GM12878 (cell line): ENCODE measurements around the gene DMP1. TPM values are rescaled to one million over a fixed set of nuclear protein-coding genes. Genes with fewer than 3 reads are reported as not detected.

ENCODE experiments used
- ATAC-seq: fragments of 200-7000 bp; cut with Tn5 transposase; 3 replicates; pipeline ENCODE4 v1.9.1; 2020; ENCODE audit warnings: mild to moderate bottlenecking, moderate library complexity
- BruUV-seq: library from RNA; stranded (reverse); fragments of 400-500 nt; replicated peaks from 2 replicates; lab custom pipeline; 2021; lab: Mats Ljungman, UMichigan
- CTCF ChIA-PET: fragments of 300-600 bp; sonication (Branson Sonifier 250); formaldehyde crosslinking; extraction: SDS; loops from one replicate; lab custom pipeline; 2021; ENCODE audit warnings: inconsistent platforms; lab: Yijun Ruan, JAX
- POLR2A ChIA-PET: fragments of 350-600 bp; formaldehyde crosslinking; extraction: SDS; loops from one replicate; lab custom pipeline; 2021; ENCODE audit warnings: inconsistent platforms; lab: Charles Lee
- RAD21 ChIA-PET: fragments of 300-600 bp; sonication (Branson Sonifier 250); formaldehyde crosslinking; loops from one replicate; lab custom pipeline; 2023; ENCODE audit warnings: antibody characterized with exemption; ENCODE audit not compliant: unreplicated experiment; lab: Charles Lee
- SMC1A ChIA-PET: fragments of 300-600 bp; sonication (Branson Sonifier 250); formaldehyde crosslinking; loops from one replicate; lab custom pipeline; 2023; ENCODE audit not compliant: unreplicated experiment, uncharacterized antibody; lab: Charles Lee
- DNase-seq: peaks from one replicate; pipeline ENCODE4 v3.0.0-alpha.2; 2011; ENCODE audit warnings: low read depth, low spot score
- FAIRE-seq: peaks from 3 replicates; lab custom pipeline; 2011; peaks lifted over from hg19 to GRCh38; lab: Jason Lieb, UNC
- H2AFZ ChIP-seq: 2 replicates; pipeline ENCODE4 v1.6.0; 2011; ENCODE audit warnings: low read depth, low read length, control low read depth; ENCODE audit not compliant: control insufficient read depth
- H3K27ac ChIP-seq: 2 replicates; pipeline ENCODE4 v1.5.1; 2011; ENCODE audit warnings: control low read depth; ENCODE audit not compliant: control insufficient read depth, insufficient read depth
- H3K27me3 ChIP-seq, 2 experiments: replicated peaks in 1 of 2; 2 replicates each; pipeline versions ENCODE4 v1.6.0 to v1.6.1; 2011; ENCODE audit warnings: low read length in 1 of 2; ENCODE audit not compliant: control insufficient read depth in 2 of 2, insufficient read depth in 2 of 2
- H3K36me3 ChIP-seq, 2 experiments: 2 replicates each; pipeline ENCODE4 v1.5.1; 2011; ENCODE audit warnings: low read length in 1 of 2; ENCODE audit not compliant: control insufficient read depth in 2 of 2, insufficient read depth in 2 of 2
- H3K4me1 ChIP-seq: 2 replicates; pipeline ENCODE4 v1.6.1; 2011; ENCODE audit warnings: mild to moderate bottlenecking, low read length, moderate library complexity, mixed read lengths; ENCODE audit not compliant: control insufficient read depth, insufficient read depth
- H3K4me2 ChIP-seq: 2 replicates; pipeline ENCODE4 v1.6.0; 2011; ENCODE audit warnings: control low read depth; ENCODE audit not compliant: control insufficient read depth, insufficient read depth
- H3K4me3 ChIP-seq: fragments of 200-600 bp; sonication (generic); 2 replicates; pipeline ENCODE4 v1.5.1; 2016
- H3K79me2 ChIP-seq: 2 replicates; pipeline ENCODE4 v1.6.0; 2011; ENCODE audit warnings: low read length; ENCODE audit not compliant: control insufficient read depth, insufficient read depth
- H3K9ac ChIP-seq: 2 replicates; pipeline ENCODE4 v1.8.0; 2011; ENCODE audit warnings: low read length, control low read depth, mixed read lengths; ENCODE audit not compliant: control insufficient read depth, insufficient read depth
- H3K9me3 ChIP-seq: replicated peaks from 3 replicates; pipeline ENCODE4 v1.5.1; 2011; ENCODE audit warnings: mild to moderate bottlenecking, low read length; ENCODE audit not compliant: control insufficient read depth, insufficient read depth
- H4K20me1 ChIP-seq: 2 replicates; pipeline ENCODE4 v1.6.0; 2011; ENCODE audit not compliant: control insufficient read depth, insufficient read depth
- ATF7 ChIP-seq: fragments of 450-650 bp; IDR thresholded peaks from 2 replicates; pipeline ENCODE4 v1.6.1; 2016; ENCODE audit warnings: low read depth, mild to moderate bottlenecking
- EP300 ChIP-seq, 2 experiments: fragments of 150-350 bp in 1 of 2; IDR thresholded peaks; 2 replicates each; pipeline ENCODE4 v1.6.1; 2011 to 2012; ENCODE audit warnings: low read depth in 2 of 2, low read length in 2 of 2, borderline replicate concordance in 1 of 2, improper control_type of control experiment in 1 of 2, inconsistent platforms in 1 of 2; ENCODE audit not compliant: control insufficient read depth in 1 of 2
- JUNB ChIP-seq: IDR thresholded peaks from 2 replicates; pipeline ENCODE4 v1.6.1; 2016; ENCODE audit warnings: antibody characterized with exemption, mild to moderate bottlenecking
- KDM1A ChIP-seq: fragments of 200-600 bp; sonication (generic); IDR thresholded peaks from 2 replicates; pipeline ENCODE4 v1.6.1; 2016; ENCODE audit warnings: borderline replicate concordance
- KLF5 ChIP-seq: fragments of 450-650 bp; IDR thresholded peaks from 2 replicates; pipeline ENCODE4 v1.6.1; 2014; ENCODE audit warnings: mild to moderate bottlenecking; ENCODE audit not compliant: partially characterized antibody
- MYC ChIP-seq: IDR thresholded peaks from 2 replicates; pipeline ENCODE4 v1.6.1; 2011; ENCODE audit warnings: mild to moderate bottlenecking, low read length, moderate library complexity, inconsistent platforms; ENCODE audit not compliant: insufficient read depth, insufficient replicate concordance, insufficient read length, severe bottlenecking
- POLR2AphosphoS5 ChIP-seq: IDR thresholded peaks from 2 replicates; pipeline ENCODE4 v1.6.1; 2011; ENCODE audit warnings: mild to moderate bottlenecking, low read length, inconsistent platforms
- SREBF2 ChIP-seq: IDR thresholded peaks from 2 replicates; pipeline ENCODE4 v1.6.1; 2012; ENCODE audit warnings: mild to moderate bottlenecking, low read length
- ZZZ3 ChIP-seq: IDR thresholded peaks from 2 replicates; pipeline ENCODE4 v1.6.1; 2011; ENCODE audit warnings: low read depth; ENCODE audit not compliant: control insufficient read depth, insufficient read length
- WGBS: methylation state at CpG from one replicate; pipeline ENCODE4 v1.1.6; 2016; ENCODE audit warnings: low lambda C conversion rate; ENCODE audit not compliant: insufficient replicate concordance, insufficient coverage; ENCODE audit errors: missing lambda C conversion rate; 5-methylcytosine and 5-hydroxymethylcytosine counted together
- in situ Hi-C: fragments of 300-500 bp; cut with MboI; formaldehyde crosslinking; loops from 9 replicates; pipeline ENCODE4 v1.14.3; 2018; ENCODE audit warnings: mixed read lengths
- intact Hi-C: fragments of 100-400 bp; cut with micrococcal nuclease; formaldehyde crosslinking; loops from one replicate; pipeline ENCODE4 v1.14.2; 2022; ENCODE audit not compliant: unreplicated experiment
- polyA plus RNA-seq, 11 experiments: library from polyadenylated mRNA; depleted of rRNA in 4 of 11; unstranded in 6 of 11; stranded (reverse) in 5 of 11; fragments of >200 nt; fragmentation: Nextera tagmentation in 4 of 11; fragmentation: Illumina TruSeq in 1 of 11; extraction: Ambion mirVana in 4 of 11; extraction: Trizol in 1 of 11; gene quantifications; 1 replicate in 1 of 11; 2 replicates in 10 of 11; pipeline versions ENCODE4 v1.2.1 to v1.2.3, GENCODE V29; 2011 to 2016; ENCODE audit warnings: inconsistent platforms in 2 of 11, missing spikeins in 2 of 11, low read depth in 1 of 11
- total RNA-seq, 4 experiments: library from RNA; depleted of rRNA in 3 of 4; stranded (reverse); fragments of >200 nt in 3 of 4; fragmentation: Illumina TruSeq in 1 of 4; extraction: Trizol in 1 of 4; gene quantifications; 2 replicates each; pipeline versions ENCODE4 v1.2.1 to v1.2.3, GENCODE V29; 2013 to 2021
- TF ChIP-seq, protein P1 (sequence below): IDR thresholded peaks from 2 replicates; pipeline ENCODE4 v1.6.1; 2012; ENCODE audit warnings: mild to moderate bottlenecking, low read depth, low read length
- TF ChIP-seq, protein P2 (sequence below): fragments of 450-650 bp; IDR thresholded peaks from 2 replicates; pipeline ENCODE4 v1.6.1; 2014; ENCODE audit warnings: mild to moderate bottlenecking
- TF ChIP-seq, protein P3 (sequence below): IDR thresholded peaks from 2 replicates; pipeline ENCODE4 v1.6.1; 2011; ENCODE audit warnings: borderline replicate concordance, low read depth, mild to moderate bottlenecking, moderate library complexity, low read length; ENCODE audit not compliant: insufficient read depth, poor library complexity, severe bottlenecking
- TF ChIP-seq, protein P4 (sequence below): fragments of 150-350 bp; IDR thresholded peaks from 2 replicates; pipeline ENCODE4 v1.6.1; 2014; ENCODE audit warnings: mild to moderate bottlenecking, low read depth, low read length

The DMP1 gene
- total and polyA plus RNA-seq, 10 of the 15 experiments (the other 5 are each of a cell fraction or from before 2014, with no cell fraction given): not detected

DNA sequence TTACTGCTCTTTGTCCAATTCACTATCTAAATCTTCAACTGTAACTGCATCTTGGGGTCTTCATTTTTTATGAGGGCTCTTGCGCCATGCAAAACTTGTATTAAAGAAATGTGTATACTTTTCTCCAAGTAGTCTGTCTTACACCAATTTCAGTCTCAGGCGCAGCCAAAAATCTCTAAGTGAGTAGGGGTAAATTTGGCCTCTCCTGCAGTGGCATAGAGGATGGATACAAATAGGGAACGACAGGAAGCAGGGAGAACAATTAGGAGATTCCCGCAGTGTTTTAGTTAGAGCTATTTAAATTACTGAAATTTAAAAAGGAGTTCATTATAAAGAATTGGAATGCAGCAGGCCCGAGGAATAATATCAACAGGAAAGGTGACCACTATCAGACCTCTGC lies 30.2 kb downstream of the DMP1 start:
- no peaks in the 10 kb centered on the region for H3K79me2 ChIP-seq
- H3K36me3 ChIP-seq: no peaks in the 10 kb centered on the region
- WGBS: 51% methylated on average over 5 of the region's 5 CpGs
- H2AFZ ChIP-seq: no peak overlapping the region
- H3K4me1 ChIP-seq: peaks cover 5% of the 10 kb centered on the region; the same call in 1 of the 2 replicates
- no peaks in the 10 kb centered on the region for H3K9me3 ChIP-seq
- ChIA-PET RAD21 (interaction anchor here (1.5 to 1.7 kb wide), 3 partner anchors 158 to 531 kb away, joined by 3 to 5 read pairs (median 3); no protein-coding TSS in a partner anchor), CTCF (interaction anchor here (1.0 to 2.1 kb wide), 9 partner anchors 10 to 531 kb away, joined by 3 to 15 read pairs (median 8); no protein-coding TSS in a partner anchor), SMC1A (interaction anchor here (0.6 to 2.5 kb wide), 5 partner anchors 8 to 264 kb away, joined by 3 to 15 read pairs (median 3); no protein-coding TSS in a partner anchor), POLR2A (no interaction called here)
- intact Hi-C loops: no loop called here
- DNase-seq (no peak), ATAC-seq (no peak), FAIRE-seq (no peak)
- in situ Hi-C loops: loop anchor here (5.0 to 25.0 kb wide), 3 partner anchors 157 to 832 kb away; partner anchors contain the start of gene PYURF
- H4K20me1 ChIP-seq: no peaks in the 10 kb centered on the region
- BruUV-seq: no TSS peak
- no peak overlapping the region for H3K9ac ChIP-seq
- H3K4me2 ChIP-seq: no peak overlapping the region
- H3K4me3 ChIP-seq: no peak overlapping the region
- no peak overlapping the region for H3K27ac ChIP-seq
- H3K27me3 ChIP-seq: no peaks in the 10 kb centered on the region
- TF ChIP-seq ZZZ3 (no peak), POLR2AphosphoS5 (no peak), MYC (no peak), SREBF2 (no peak), KLF5 (no peak), EP300 (IDR thresholded peaks at IDR 0.05; ENCODE audit: borderline replicate concordance in 1 of 2, control insufficient read depth in 1 of 2, low read depth in 2 of 2, low read length in 2 of 2) (no peak), JUNB (no peak), ATF7 (no peak), KDM1A (no peak)
- TF ChIP-seq, protein P1, sequence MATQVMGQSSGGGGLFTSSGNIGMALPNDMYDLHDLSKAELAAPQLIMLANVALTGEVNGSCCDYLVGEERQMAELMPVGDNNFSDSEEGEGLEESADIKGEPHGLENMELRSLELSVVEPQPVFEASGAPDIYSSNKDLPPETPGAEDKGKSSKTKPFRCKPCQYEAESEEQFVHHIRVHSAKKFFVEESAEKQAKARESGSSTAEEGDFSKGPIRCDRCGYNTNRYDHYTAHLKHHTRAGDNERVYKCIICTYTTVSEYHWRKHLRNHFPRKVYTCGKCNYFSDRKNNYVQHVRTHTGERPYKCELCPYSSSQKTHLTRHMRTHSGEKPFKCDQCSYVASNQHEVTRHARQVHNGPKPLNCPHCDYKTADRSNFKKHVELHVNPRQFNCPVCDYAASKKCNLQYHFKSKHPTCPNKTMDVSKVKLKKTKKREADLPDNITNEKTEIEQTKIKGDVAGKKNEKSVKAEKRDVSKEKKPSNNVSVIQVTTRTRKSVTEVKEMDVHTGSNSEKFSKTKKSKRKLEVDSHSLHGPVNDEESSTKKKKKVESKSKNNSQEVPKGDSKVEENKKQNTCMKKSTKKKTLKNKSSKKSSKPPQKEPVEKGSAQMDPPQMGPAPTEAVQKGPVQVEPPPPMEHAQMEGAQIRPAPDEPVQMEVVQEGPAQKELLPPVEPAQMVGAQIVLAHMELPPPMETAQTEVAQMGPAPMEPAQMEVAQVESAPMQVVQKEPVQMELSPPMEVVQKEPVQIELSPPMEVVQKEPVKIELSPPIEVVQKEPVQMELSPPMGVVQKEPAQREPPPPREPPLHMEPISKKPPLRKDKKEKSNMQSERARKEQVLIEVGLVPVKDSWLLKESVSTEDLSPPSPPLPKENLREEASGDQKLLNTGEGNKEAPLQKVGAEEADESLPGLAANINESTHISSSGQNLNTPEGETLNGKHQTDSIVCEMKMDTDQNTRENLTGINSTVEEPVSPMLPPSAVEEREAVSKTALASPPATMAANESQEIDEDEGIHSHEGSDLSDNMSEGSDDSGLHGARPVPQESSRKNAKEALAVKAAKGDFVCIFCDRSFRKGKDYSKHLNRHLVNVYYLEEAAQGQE: no peak
- TF ChIP-seq, protein P2, sequence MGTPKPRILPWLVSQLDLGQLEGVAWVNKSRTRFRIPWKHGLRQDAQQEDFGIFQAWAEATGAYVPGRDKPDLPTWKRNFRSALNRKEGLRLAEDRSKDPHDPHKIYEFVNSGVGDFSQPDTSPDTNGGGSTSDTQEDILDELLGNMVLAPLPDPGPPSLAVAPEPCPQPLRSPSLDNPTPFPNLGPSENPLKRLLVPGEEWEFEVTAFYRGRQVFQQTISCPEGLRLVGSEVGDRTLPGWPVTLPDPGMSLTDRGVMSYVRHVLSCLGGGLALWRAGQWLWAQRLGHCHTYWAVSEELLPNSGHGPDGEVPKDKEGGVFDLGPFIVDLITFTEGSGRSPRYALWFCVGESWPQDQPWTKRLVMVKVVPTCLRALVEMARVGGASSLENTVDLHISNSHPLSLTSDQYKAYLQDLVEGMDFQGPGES: no peak
- TF ChIP-seq, protein P3, sequence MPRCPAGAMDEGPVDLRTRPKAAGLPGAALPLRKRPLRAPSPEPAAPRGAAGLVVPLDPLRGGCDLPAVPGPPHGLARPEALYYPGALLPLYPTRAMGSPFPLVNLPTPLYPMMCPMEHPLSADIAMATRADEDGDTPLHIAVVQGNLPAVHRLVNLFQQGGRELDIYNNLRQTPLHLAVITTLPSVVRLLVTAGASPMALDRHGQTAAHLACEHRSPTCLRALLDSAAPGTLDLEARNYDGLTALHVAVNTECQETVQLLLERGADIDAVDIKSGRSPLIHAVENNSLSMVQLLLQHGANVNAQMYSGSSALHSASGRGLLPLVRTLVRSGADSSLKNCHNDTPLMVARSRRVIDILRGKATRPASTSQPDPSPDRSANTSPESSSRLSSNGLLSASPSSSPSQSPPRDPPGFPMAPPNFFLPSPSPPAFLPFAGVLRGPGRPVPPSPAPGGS: no peak
- TF ChIP-seq, protein P4, sequence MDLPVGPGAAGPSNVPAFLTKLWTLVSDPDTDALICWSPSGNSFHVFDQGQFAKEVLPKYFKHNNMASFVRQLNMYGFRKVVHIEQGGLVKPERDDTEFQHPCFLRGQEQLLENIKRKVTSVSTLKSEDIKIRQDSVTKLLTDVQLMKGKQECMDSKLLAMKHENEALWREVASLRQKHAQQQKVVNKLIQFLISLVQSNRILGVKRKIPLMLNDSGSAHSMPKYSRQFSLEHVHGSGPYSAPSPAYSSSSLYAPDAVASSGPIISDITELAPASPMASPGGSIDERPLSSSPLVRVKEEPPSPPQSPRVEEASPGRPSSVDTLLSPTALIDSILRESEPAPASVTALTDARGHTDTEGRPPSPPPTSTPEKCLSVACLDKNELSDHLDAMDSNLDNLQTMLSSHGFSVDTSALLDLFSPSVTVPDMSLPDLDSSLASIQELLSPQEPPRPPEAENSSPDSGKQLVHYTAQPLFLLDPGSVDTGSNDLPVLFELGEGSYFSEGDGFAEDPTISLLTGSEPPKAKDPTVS: no peak
